ENCODE measurements around the gene SYN1.

SYN1 gene

DNA sequence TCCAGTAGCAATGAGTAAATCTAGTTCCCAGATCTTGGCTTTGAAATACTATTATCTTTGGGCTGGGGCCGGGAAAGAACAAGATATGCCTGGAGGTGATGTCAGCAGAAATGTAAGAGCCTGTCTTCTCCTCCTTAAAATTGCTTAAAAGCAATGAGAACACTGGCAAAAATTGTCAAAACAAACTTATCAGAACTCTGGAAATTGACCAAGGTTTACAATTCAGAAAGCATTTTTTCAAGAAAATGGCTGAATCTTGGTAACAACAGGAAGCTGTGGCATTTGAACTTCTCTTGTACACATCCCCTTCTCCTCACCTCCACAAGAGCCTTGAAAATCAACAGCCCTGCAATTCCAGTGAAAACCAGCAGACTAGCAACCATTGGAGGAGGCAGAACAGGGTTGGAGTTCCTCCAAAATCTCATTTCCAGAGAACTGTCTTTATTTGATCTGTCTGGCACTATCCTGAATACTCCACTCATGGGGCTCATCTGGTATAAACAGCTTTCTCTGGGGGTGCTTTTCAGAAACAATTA, 23.9 kb downstream of the SYN1 start:
- no peak for DNase-seq (ENCODE audit: low read depth)

- DNase-seq (ENCODE audit: low read depth), result no peak
Measured at GRCh38 chrX:47593522-47593921, 26.1 kb downstream of the SYN1 start.

GRCh38 chrX:47590984-47591383, 28.7 kb downstream of the SYN1 start:
- DNase-seq (ENCODE audit: low read depth), result no peak

DNA sequence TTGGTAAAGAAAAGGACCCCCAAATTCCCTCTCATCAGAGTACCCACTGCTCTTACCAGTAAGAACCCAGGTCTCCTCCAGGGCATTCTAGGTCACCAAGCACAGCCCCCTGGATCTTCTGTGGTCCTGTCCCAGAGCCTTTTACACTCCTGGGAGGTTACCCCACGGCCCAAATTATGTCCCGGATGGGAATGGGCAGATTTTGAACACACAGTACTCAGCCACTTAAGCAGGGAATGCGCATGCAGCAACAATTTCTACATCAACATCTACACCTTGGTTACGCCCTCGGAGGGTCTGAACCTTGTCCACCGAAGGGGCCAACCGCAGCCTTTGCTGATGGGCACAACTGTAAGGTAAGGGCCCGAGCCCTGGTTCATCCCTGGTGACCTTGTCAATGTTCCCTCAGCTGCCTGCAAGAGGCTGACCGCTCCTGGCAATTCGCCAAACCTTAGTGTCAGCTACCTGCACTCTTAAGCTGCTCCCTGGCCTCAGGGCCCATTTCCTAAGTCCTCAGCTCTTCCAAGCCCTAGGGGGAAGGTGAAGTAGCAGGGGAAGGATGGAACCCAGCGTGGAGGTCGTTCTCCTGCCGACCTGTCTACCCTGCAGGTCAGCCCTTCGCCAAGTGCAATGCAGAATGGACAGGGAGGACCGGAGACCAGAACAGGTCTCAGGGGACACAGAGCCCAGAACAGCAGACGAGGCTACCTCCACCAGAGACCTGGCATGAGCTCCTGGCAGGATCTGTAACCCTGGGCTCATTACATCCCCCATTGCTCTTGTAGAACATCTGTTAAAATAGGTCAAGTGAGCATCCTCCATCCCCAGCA, 31.5 kb downstream of the SYN1 start:
- DNase-seq (ENCODE audit: low read depth), result no peak

DNA sequence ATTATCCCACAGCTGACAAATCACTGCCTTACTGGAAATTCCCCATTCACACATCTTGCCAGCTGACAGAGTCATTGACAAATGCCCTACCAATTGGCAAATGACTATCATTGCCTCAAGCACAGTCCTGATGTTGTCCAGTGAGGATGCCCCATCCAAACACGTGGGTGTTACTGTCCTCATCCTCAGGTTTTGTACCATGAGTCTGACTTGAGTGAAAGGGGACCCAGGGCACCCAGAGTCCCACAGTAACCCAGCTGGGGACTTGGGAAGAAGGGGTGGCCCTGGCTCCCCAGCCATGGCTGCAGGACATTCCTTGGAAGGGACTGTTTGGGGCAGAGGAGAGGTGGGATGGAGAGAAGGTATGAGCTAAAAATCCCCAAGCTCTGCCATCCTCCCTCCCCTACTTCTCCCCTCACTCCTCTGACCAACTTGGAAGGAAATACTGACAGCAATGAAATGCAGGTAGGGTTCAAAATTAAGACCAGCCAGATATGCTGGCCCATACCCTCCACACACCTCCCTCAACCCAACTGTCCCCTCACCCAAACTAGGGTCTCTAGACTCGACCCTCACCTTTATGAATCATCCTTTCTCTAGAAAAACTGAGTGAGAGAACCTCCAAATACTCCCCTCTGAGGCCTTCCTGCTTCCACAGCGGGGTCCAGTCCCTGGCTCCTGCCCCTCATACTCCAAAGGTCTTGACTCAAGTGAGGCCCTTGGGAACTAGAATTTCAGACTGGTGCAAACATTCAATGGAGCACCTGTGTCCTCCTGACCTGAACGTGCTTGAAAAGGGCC, 32.4 kb downstream of the SYN1 start:
- no peak for DNase-seq (ENCODE audit: low read depth)

DNA sequence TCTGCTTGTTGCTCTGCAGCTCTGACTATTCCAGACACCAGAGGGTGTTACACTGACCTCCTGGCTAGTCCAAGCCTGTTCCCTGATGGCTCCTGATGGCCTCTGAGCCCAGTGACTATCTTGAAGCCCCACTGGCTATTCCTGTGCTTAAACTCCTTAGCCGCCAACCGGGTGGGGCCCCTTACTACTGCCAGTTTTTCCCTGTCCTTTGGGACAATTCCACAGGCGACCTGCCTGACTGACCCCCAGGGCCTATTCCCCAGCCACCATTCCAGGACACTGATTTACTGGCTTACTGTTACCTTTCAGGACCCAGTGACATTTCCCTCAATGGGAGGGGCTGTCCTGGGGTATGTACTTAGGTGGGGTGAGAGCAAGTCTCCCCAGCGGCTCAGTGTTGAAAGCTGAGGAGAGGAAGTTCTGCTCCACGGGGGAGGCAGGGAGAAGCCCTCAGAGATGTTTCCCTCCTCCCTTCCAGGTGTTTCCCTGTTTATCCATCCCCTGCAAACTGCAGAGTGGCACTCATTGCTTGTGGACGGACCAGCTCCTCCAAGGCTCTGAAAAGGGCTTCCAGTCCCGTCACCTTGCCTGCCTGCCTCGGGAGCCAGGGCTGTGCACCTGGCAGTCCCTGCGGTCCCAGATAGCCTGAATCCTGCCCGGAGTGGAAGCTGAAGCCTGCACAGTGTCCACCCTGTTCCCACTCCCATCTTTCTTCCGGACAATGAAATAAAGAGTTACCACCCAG, 33.4 kb downstream of the SYN1 start:
- no peak for DNase-seq (ENCODE audit: low read depth)

DNA sequence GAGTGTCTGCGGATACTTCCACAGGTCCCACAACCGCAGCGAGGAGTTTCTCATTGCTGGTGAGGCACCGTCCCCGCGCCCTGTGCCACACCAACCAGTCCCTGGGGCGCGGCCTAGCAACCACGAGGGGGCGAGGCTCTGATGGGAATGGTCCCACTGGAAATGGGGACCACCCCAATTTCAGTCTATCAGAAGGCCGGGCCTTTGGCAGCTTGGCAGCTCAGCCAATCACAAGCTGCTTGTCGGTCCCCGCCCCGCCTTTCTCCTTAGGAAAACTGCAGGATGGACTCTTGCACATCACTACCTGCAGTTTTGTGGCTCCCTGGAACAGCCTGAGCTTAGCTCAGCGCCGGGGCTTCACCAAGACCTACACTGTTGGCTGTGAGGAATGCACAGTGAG, 34.4 kb downstream of the SYN1 start:
- DNase-seq (ENCODE audit: low read depth), result no peak

DNA sequence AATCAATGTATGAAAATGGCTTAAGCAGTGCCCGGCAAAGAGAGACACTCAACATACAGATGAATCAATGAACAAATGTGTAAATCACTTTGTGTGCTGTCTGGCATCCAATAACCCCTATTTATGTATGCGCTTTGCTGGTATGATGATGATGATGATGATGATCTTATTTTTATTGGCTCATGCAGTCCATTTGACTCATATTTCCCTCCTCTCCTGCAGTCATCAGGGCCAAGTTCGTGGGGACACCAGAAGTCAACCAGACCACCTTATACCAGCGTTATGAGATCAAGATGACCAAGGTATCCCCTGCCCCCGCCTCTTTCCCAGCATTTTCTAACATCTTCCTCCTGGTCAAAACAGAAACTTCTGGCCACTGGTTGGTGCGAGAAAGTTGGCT, 34.9 kb downstream of the SYN1 start:
- no peak for DNase-seq (ENCODE audit: low read depth)

GRCh38 chrX:47583240-47583861, 36.3 kb downstream of the SYN1 start:
- no peak for DNase-seq (ENCODE audit: low read depth)

DNA sequence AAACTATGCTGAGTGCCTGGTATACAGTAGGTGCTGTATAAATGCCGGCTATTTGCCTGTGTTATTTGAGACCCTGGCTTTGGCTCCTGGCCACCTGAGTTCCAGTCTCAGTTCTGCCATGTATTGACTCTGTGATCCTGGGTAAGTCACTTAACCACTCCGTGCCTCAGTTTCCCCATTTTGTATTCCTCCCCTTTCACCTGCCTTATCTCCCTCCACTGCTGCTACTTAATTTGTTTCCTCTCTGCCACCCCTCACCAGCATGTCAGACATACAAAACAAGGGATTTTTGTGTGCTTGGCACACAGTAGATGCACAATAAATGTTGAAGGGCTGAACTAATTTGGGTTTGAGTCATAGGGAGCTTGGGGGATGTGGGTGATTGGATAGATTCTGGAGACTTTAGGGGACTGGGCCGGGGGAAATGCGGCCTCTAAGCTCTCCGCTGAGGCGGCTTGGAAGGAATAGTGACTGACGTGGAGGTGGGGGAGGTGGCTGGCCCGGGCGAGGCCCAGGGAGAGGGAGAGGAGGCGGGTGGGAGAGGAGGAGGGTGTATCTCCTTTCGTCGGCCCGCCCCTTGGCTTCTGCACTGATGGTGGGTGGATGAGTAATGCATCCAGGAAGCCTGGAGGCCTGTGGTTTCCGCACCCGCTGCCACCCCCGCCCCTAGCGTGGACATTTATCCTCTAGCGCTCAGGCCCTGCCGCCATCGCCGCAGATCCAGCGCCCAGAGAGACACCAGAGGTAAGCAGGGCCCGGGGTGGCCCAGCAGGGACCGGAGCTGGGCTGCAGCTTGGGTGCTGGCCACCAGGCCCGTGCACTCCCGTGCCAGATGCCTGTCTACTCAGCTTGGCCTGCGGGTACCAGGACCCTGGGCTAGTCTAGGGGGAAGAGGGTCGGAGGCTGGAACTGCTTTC, 37.7 kb downstream of the SYN1 start, which contains the start of gene TIMP1:
Gene TIMP1, plus strand, starts transcription at position 706 of the 917 bp plus-strand sequence. CDS start 980 bp downstream, outside the sequence.
- peak; percentile 51 for DNase-seq (ENCODE audit: low read depth)

- no peak for DNase-seq (ENCODE audit: low read depth)
Measured at GRCh38 chrX:47579537-47579936, 40.1 kb downstream of the SYN1 start.

DNA sequence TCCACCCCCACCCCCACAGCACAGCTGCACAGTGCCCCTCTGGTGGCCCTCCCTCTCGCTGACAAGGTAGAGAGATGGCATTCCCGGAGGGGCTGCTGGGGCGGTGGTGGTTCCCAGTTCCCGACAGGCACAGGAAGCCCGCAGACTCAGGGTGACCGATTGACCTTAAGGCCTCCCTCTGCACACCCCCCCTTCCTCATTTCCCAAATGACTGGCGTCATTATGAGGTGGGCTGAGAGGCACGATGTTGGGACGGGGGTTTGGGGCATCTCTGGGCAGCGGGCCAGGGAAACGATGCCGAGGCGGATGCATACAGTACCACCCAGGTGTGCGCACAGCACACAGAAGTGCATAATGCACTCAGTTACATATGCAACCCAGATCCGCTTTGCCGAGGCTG, 41.0 kb downstream of the SYN1 start:
- DNase-seq (ENCODE audit: low read depth), result no peak

- no peak for DNase-seq (ENCODE audit: low read depth)
Measured at GRCh38 chrX:47577901-47578300, 41.8 kb downstream of the SYN1 start.

GRCh38 chrX:47577424-47577823, 42.2 kb downstream of the SYN1 start:
- DNase-seq (ENCODE audit: low read depth), result no peak

DNA sequence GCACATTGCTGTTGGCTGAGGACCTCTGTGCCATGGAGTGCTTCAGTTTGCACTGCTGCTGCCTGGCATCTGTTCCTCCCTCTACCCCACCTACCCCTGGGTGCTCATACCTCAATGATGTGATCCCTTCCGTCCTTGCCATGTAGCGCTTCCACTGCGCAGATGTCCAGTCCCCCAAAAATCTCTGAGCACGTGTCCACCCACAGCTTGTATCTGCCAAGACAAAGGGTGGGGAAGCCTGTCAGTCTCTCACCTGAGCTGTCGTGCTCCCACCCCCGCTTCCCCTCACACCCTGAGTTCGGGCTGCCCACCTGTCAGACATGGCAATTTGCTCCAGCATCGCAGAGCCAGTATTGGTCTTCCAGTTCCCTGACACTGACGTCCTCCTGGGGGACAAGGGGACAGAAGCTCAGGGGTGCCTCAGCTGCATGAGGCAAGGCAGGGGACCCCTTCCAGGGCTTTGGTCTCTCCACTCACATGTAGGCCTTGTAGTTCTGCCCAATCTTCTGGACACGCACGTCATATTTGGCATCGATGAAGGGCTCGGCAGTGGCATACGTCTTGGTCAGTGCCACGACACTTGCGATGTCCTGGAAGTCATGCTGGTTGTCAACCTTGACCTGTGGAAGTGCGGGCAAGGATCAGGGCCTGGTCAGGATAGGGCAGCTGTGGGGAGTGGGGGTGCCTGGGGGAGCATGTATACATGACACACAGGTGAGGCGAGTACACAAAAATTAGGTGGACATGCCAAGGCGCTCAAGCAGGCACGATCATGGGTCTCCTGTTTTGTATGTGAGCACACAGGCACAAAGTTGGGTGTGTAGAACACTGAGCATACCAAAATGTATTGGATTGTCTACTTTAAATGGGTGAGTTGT, 43.4 kb downstream of the SYN1 start:
- no peak for DNase-seq (ENCODE audit: low read depth)

GRCh38 chrX:47574547-47575301, 44.9 kb downstream of the SYN1 start:
- DNase-seq (ENCODE audit: low read depth), result no peak

DNA sequence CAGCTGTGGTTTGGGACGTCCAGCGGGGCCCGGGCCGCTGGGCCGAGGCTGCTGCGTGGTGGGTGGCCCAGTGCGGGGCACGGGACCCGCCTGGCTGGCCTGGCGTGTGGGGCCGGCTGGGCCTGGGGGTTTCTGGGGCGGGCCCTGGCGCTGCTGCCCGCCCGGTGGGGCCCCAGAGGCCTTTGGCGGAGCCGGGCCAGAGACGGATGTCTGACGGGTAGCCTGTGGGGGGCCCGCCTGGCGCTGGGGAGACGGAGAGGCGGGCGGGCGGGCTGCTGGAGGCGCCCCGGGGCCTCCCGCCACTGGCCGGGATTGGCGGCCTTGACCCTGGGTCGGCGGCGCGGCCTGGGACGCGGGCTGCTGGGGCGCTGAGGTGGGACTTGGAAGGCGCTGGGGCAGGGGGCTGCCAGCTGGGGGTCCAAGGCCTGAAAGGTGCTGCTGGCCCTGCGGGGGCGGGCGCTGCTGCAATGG, 45.5 kb downstream of the SYN1 start:
- no peak for DNase-seq (ENCODE audit: low read depth)

DNA sequence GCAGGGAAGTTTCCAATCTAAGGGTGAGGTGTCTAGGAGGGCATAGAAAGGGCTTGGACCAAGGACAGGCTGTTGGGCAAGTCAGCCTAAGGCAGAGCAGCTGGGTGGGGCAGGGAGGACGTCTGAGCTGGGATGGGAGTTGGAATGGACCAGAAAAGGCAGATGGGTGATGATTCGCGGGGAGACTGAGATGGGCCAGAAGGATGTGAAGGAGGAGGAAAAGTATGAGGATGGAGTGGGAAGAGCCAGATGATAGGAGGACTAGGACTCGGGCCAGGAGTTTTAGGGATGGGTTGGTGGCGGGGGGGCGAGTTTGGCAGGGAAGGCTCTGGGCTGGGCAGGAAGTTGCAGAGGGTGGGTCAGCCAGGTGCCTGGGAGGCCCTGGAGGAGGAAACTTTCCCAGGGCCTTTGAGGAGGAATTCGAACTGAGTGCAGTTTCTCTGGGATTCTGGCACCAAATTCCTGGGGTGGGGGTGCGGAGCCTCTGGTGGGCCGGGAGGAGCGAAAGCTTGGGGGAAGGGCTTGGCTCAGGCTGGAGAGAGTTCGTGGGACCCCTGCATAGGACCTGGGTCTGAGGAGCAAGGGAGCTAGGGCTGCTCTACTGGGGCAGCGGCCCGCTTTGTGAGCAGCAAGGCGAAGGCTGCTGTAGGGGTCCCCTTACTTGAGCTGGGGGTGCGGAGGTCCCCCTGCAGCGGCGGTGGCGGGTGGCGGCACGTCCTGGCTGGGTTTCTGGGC, 46.1 kb downstream of the SYN1 start:
- DNase-seq (ENCODE audit: low read depth), result no peak
